DMS53 treated with DMSO at 0.1 percent for 48 hours (cell line): ENCODE results near the gene CYP1A2.
A peak's percentile ranks its signal among the peaks of the same experiment; 100 is the strongest.
"Not testable (repeated sequence)": the region's sequence is repeated elsewhere in the genome, so short reads cannot be mapped to it uniquely, and the experiment has no call there.

Experiments
- DNase-seq: peaks from one replicate; lab custom pipeline; 2025; ENCODE audit not compliant: unreplicated experiment; lab: John Stamatoyannopoulos, UW

The CYP1A2 gene

GRCh38 chr15:74738239-74738638, 10.4 kb upstream of the CYP1A2 start:
- DNase-seq, result not testable (repeated sequence)

- DNase-seq, result no peak
Measured at GRCh38 chr15:74742422-74742821, 6.2 kb upstream of the CYP1A2 start.

GRCh38 chr15:74746389-74746788, 2.3 kb upstream of the CYP1A2 start:
- DNase-seq, result no peak

GRCh38 chr15:74749832-74750231, 1.2 kb downstream of the CYP1A2 start:
- DNase-seq, result no peak

GRCh38 chr15:74750751-74751150, 2.1 kb downstream of the CYP1A2 start:
- no peak for DNase-seq

- DNase-seq, result no peak
Measured at GRCh38 chr15:74752011-74752410, 3.4 kb downstream of the CYP1A2 start.

- DNase-seq, result no peak
Measured at GRCh38 chr15:74752531-74752930, 3.9 kb downstream of the CYP1A2 start.

GRCh38 chr15:74754593-74755215, 6.1 kb downstream of the CYP1A2 start:
- no peak for DNase-seq

GRCh38 chr15:74758736-74759135, 10.1 kb downstream of the CYP1A2 start:
- DNase-seq, result no peak

GRCh38 chr15:74762791-74763150, 14.1 kb downstream of the CYP1A2 start:
- no peak for DNase-seq

GRCh38 chr15:74763416-74763815, 14.8 kb downstream of the CYP1A2 start:
- peak; percentile 85 for DNase-seq

- DNase-seq, result no peak
Measured at GRCh38 chr15:74767167-74768098, 18.8 kb downstream of the CYP1A2 start.

- peak; percentile 42 for DNase-seq
Measured at GRCh38 chr15:74768099-74768770, 19.6 kb downstream of the CYP1A2 start.

- DNase-seq, result peak; percentile 55
Measured at GRCh38 chr15:74768771-74769342, 20.2 kb downstream of the CYP1A2 start.

- DNase-seq, result no peak
Measured at GRCh38 chr15:74769463-74770025, 20.9 kb downstream of the CYP1A2 start.

- no peak for DNase-seq
Measured at GRCh38 chr15:74770211-74770903, 21.7 kb downstream of the CYP1A2 start.

GRCh38 chr15:74773329-74773728, 24.7 kb downstream of the CYP1A2 start:
- no peak for DNase-seq

GRCh38 chr15:74773731-74774252, 25.1 kb downstream of the CYP1A2 start:
- DNase-seq, result no peak

GRCh38 chr15:74775132-74775562, 26.5 kb downstream of the CYP1A2 start:
- no peak for DNase-seq

- DNase-seq, result no peak
Measured at GRCh38 chr15:74775894-74776293, 27.2 kb downstream of the CYP1A2 start.
